Measurements from ENCODE around the gene RAB11FIP4.

DNA sequence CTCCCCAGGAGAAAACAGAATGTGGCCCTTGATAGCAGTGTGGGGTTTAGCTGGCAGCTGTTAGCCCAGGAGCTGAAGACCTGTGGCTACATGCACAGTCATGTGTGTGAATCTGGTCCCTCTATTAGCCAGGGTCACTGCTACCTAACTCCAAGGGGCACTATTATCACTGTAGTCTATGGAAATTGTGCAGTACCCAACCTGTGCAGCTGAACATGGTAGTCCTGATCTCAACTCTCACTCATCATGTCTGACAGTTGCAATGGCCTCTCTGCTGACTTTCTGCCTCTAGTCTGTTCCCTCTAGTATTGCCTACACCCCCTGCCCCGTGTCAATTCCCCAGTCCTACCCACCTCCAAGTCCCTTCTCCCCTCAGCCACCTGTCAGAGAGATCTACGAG is 67.4 kb downstream of the RAB11FIP4 start:
- no peak for TF ChIP-seq CTCF (IDR thresholded peaks at IDR 0.05)
- TF ChIP-seq EZH2 (IDR thresholded peaks at IDR 0.05; ENCODE audit: borderline replicate concordance, insufficient read depth, low read depth, low read length, poor library complexity, severe bottlenecking), result no peak
